GM23248 (cell line): ENCODE data around the gene RNF111. TPM values are rescaled to one million over a fixed set of nuclear protein-coding genes. Genes with fewer than 3 reads are reported as not detected.
"Not testable (repeated sequence)": the region's sequence is repeated elsewhere in the genome, so short reads cannot be mapped to it uniquely, and the experiment has no call there.

Experiments
- DNase-seq: peaks from one replicate; pipeline ENCODE4 v3.0.0-alpha.2; 2015
- H2AFZ ChIP-seq: fragments of 200-600 bp; sonication (generic); 2 replicates; pipeline ENCODE4 v1.6.1; 2016; ENCODE audit warnings: antibody characterized with exemption
- H3F3A ChIP-seq: fragments of 200-600 bp; sonication (generic); 2 replicates; pipeline ENCODE4 v1.6.1; 2016; ENCODE audit warnings: mild to moderate bottlenecking, antibody characterized with exemption, mixed run types; ENCODE audit not compliant: insufficient read depth
- H3K27ac ChIP-seq: fragments of 200-600 bp; sonication (generic); 2 replicates; pipeline ENCODE4 v1.5.1; 2016; ENCODE audit warnings: mild to moderate bottlenecking
- H3K27me3 ChIP-seq: fragments of 200-600 bp; sonication (generic); replicated peaks from 2 replicates; pipeline ENCODE4 v1.6.1; 2016; ENCODE audit warnings: mild to moderate bottlenecking; ENCODE audit not compliant: insufficient read depth
- H3K36me3 ChIP-seq: fragments of 200-600 bp; sonication (generic); 2 replicates; pipeline ENCODE4 v1.6.1; 2016; ENCODE audit warnings: low read depth, mild to moderate bottlenecking
- H3K4me1 ChIP-seq: fragments of 200-600 bp; sonication (generic); 2 replicates; pipeline ENCODE4 v1.6.1; 2016; ENCODE audit warnings: mild to moderate bottlenecking; ENCODE audit not compliant: insufficient read depth
- H3K4me2 ChIP-seq: fragments of 200-600 bp; sonication (generic); one replicate; pipeline ENCODE4 v1.6.1; 2016; ENCODE audit warnings: mild to moderate bottlenecking; ENCODE audit not compliant: unreplicated experiment
- H3K4me3 ChIP-seq: fragments of 200-600 bp; sonication (generic); 2 replicates; pipeline ENCODE4 v1.5.1; 2016; ENCODE audit warnings: mild to moderate bottlenecking
- H3K79me2 ChIP-seq: fragments of 200-600 bp; sonication (generic); 2 replicates; pipeline ENCODE4 v1.6.1; 2016; ENCODE audit warnings: mild to moderate bottlenecking; ENCODE audit not compliant: insufficient read depth
- H3K9ac ChIP-seq: fragments of 200-600 bp; sonication (generic); 2 replicates; pipeline ENCODE4 v1.6.1; 2016; ENCODE audit warnings: mild to moderate bottlenecking
- H3K9me2 ChIP-seq: fragments of 200-600 bp; sonication (generic); 2 replicates; pipeline ENCODE4 v1.6.1; 2016; ENCODE audit warnings: mixed run types, mild to moderate bottlenecking, moderate library complexity; ENCODE audit not compliant: insufficient read depth
- H3K9me3 ChIP-seq: fragments of 200-600 bp; sonication (generic); one replicate; pipeline ENCODE4 v1.6.1; 2017; ENCODE audit warnings: low read depth
- H4K20me1 ChIP-seq: fragments of 200-600 bp; sonication (generic); 2 replicates; pipeline ENCODE4 v1.6.0; 2016; ENCODE audit not compliant: insufficient read depth
- EZH2 ChIP-seq: fragments of 200-600 bp; sonication (generic); IDR thresholded peaks from 2 replicates; pipeline ENCODE4 v1.6.1; 2018; ENCODE audit warnings: antibody characterized with exemption, mild to moderate bottlenecking; ENCODE audit not compliant: insufficient read depth, poor library complexity, severe bottlenecking
- EZH2phosphoT487 ChIP-seq: fragments of 200-600 bp; sonication (generic); IDR thresholded peaks from 2 replicates; pipeline ENCODE4 v1.6.1; 2018; ENCODE audit warnings: antibody characterized with exemption, moderate library complexity, mild to moderate bottlenecking, low read depth; ENCODE audit not compliant: insufficient read depth
- WGBS, 2 experiments: methylation state at CpG; one replicate each; pipeline ENCODE4 v1.1.6; 2015 to 2017; ENCODE audit warnings: low lambda C conversion rate in 2 of 2, low coverage in 1 of 2; ENCODE audit errors: missing lambda C conversion rate in 2 of 2; 5-methylcytosine and 5-hydroxymethylcytosine counted together
- in situ Hi-C: fragments of 300-500 bp; cut with MboI; formaldehyde crosslinking; loops from 2 replicates; pipeline ENCODE4 v1.15.0; 2020
- polyA plus RNA-seq: library from polyadenylated mRNA; unstranded; fragments of >200 nt; fragmentation: Nextera tagmentation; extraction: Ambion mirVana; gene quantifications from 2 replicates; pipeline ENCODE4 v1.2.1, GENCODE V29; 2016
- total RNA-seq: library from RNA; depleted of rRNA; stranded (reverse); fragments of >200 nt; shearing (Covaris generic); gene quantifications from 2 replicates; pipeline ENCODE4 v1.2.3, GENCODE V29; 2014

RNF111 gene
- total and polyA plus RNA-seq, 2 experiments from 2014 or later: 17.8 to 24.4 TPM

DNA sequence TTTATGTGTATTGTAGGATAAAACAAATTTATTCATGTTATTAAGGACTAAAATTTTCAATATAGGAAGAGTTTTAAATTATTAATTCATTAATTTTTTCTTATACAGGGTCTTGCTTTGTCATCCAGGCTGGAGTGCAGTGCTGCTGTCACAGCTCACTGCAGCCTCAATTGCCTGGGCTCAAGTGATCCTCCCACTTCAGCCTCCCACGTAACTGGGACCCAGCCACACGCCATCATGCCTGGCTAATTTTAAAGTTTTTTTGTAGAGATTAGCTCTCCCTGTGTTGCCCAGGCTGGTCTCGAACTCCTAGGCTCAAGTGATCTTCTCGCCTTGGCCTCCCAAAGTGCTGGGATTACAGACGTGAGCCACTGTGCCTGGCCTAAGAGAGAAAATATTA lies 132.2 kb downstream of the RNF111 start:
- no peak for TF ChIP-seq EZH2phosphoT487
- TF ChIP-seq EZH2: no peak
- H3K9me3 ChIP-seq: no peaks in the 10 kb centered on the region
- H2AFZ ChIP-seq: no peak overlapping the region
- H3F3A ChIP-seq: peaks cover 23% of the 10 kb centered on the region
- 95 to 96% methylated on average over 5 of the region's 5 CpGs for WGBS, 2 experiments
- H3K4me1 ChIP-seq: 0 out of 2 replicates have a peak, but pooled peaks cover 7% of the 10 kb centered on the region
- H3K36me3 ChIP-seq: 0 out of 2 replicates have a peak, but pooled peaks cover 3% of the 10 kb centered on the region
- no peak overlapping the region for H3K4me3 ChIP-seq
- no peak overlapping the region for H3K9ac ChIP-seq
- in situ Hi-C loops: no loop called here
- no peak for DNase-seq
- no peak overlapping the region for H3K4me2 ChIP-seq
- H3K9me2 ChIP-seq: no peaks in the 10 kb centered on the region
- H3K79me2 ChIP-seq: no peaks in the 10 kb centered on the region
- H3K27ac ChIP-seq: no peak overlapping the region
- no peaks in the 10 kb centered on the region for H3K27me3 ChIP-seq
- H4K20me1 ChIP-seq: no peaks in the 10 kb centered on the region

DNA sequence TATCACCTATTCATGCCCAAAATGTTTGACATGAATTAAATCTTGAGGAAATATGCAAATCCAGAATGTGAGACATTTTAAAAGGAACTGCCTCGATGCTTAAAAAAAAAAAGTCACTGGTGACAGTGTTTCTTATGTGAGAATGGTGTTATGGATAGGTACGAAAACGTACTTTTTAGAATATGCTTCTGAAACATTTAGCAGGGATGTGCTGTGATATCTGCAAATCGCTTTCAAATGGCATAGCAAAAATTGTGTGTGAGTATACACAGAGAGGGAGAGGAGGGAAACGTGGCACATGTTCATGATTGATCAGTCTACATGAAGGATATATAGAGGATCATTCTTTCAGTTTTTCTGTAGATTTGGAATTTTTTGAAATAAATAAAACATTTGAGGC lies 133.5 kb downstream of the RNF111 start:
- H2AFZ ChIP-seq: no peak overlapping the region
- H3K9ac ChIP-seq: no peak overlapping the region
- in situ Hi-C loops: no loop called here
- no peaks in the 10 kb centered on the region for H4K20me1 ChIP-seq
- no peaks in the 10 kb centered on the region for H3K27me3 ChIP-seq
- no peaks in the 10 kb centered on the region for H3K9me2 ChIP-seq
- no peak for DNase-seq
- no peak overlapping the region for H3K4me3 ChIP-seq
- H3K4me1 ChIP-seq: 0 out of 2 replicates have a peak, but pooled peaks cover 6% of the 10 kb centered on the region
- H3K9me3 ChIP-seq: no peaks in the 10 kb centered on the region
- H3K4me2 ChIP-seq: no peak overlapping the region
- TF ChIP-seq EZH2phosphoT487 (no peak), EZH2 (no peak)
- 97 to 98% methylated on average over 5 of the region's 5 CpGs for WGBS, 2 experiments
- H3F3A ChIP-seq: peaks cover 34% of the 10 kb centered on the region
- H3K36me3 ChIP-seq: 0 out of 2 replicates have a peak, but pooled peaks cover 4% of the 10 kb centered on the region
- no peaks in the 10 kb centered on the region for H3K79me2 ChIP-seq
- H3K27ac ChIP-seq: no peak overlapping the region

DNA sequence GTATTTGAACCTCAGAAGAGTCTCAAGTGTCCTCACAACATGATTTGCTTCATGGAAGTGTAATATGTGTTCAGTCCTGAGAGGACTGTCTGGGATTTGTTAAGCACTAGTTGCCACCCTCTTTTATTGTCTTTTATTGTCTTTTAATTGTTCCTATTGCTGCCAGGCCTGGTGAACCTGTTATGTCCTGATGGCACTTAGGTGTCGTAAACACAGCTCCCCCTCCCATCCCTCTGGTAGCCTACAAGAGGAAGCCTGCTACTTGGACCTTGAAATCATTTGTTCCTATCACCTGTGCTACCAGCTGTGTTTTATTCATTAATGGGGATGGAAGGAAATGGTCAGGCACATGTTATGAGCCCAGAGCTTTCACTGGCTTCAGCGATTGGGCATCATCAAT lies 136.8 kb downstream of the RNF111 start:
- Histone ChIP-seq H3K9me3 (no peaks in the 10 kb centered on the region), H3K4me1 (no peaks in the 10 kb centered on the region), H4K20me1 (no peaks in the 10 kb centered on the region), H3K27me3 (no peaks in the 10 kb centered on the region), H3K4me3 (no peak overlapping the region), H3K9ac (no peak overlapping the region), H3K9me2 (no peaks in the 10 kb centered on the region), H3K79me2 (peaks cover 11% of the 10 kb centered on the region), H3K27ac (no peak overlapping the region), H2AFZ (no peak overlapping the region), H3K4me2 (no peak overlapping the region), H3F3A (peaks cover 62% of the 10 kb centered on the region), H3K36me3 (0 out of 2 replicates have a peak, but pooled peaks cover 5% of the 10 kb centered on the region)
- DNase-seq: no peak
- TF ChIP-seq EZH2 (no peak), EZH2phosphoT487 (no peak)
- WGBS, 2 experiments: 96 to 98% methylated on average over 2 of the region's 2 CpGs
- in situ Hi-C loops: no loop called here

DNA sequence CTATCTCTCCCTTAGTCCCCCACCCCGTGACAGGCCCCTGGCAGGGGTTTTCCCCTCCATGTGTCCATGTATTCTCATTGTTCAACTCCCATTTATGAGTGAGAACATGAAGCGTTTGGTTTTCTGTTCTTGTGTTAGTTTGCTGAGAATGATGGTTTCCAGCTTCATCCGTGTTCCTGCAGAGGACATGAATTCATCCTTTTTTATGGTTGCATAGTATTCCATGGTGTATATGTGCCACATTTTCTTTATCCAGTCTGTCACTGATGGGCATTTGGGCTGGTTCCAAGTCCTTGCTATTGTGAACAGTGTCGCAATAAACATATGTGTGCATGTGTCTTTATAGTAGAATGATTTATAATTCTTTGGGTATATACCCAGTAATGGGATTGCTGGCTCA lies 138.2 kb downstream of the RNF111 start:
- H3K9me3 ChIP-seq, H3K27ac ChIP-seq, H3K9me2 ChIP-seq, H3K9ac ChIP-seq, H3K4me2 ChIP-seq, H3K4me1 ChIP-seq, DNase-seq, H4K20me1 ChIP-seq, H2AFZ ChIP-seq, H3K27me3 ChIP-seq, H3K4me3 ChIP-seq, in situ Hi-C loops: not testable (repeated sequence)
- peaks cover 26% of the 10 kb centered on the region for H3K79me2 ChIP-seq
- 95 to 98% methylated on average over 4 of the region's 4 CpGs for WGBS, 2 experiments
- H3F3A ChIP-seq: peaks cover 72% of the 10 kb centered on the region
- H3K36me3 ChIP-seq: peaks cover 15% of the 10 kb centered on the region

DNA sequence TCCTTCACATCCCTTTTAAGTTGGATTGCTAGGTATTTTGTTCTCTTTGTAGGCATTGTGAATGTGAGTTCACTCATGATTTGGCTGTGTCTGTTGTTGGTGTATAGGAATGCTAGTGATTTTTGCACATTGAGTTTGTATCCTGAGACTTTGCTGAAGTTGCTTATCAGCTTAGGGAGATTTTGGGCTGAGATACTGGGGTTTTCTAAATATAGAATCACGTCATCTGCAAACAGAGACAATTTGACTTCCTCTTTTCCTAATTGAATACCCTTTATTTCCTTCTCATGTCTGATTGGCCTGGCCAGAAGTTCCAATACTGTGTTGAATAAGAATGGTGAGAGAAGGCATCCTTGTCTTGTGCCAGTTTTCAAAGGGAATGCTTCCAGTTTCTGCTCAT lies 139.8 kb downstream of the RNF111 start:
- H3K4me3 ChIP-seq, in situ Hi-C loops, DNase-seq, H3K9ac ChIP-seq, H2AFZ ChIP-seq, H3K27ac ChIP-seq, H3K9me3 ChIP-seq, H4K20me1 ChIP-seq, H3K4me1 ChIP-seq, H3K9me2 ChIP-seq, H3K27me3 ChIP-seq, H3K4me2 ChIP-seq: not testable (repeated sequence)
- 92 to 95% methylated on average over 1 of the region's 1 CpG for WGBS, 2 experiments
- Histone ChIP-seq H3K36me3 (peaks cover 26% of the 10 kb centered on the region), H3F3A (peaks cover 60% of the 10 kb centered on the region), H3K79me2 (peaks cover 41% of the 10 kb centered on the region)
